SK-N-SH treated with all-trans-retinoic acid at 6 μM for 48 hours (cell line): ENCODE measurements around the gene POU2AF3.

ENCODE experiments used
- ATAC-seq: fragments of 200-7000 bp; cut with Tn5 transposase; 3 replicates; pipeline ENCODE4 v1.9.1; 2020; ENCODE audit warnings: mild to moderate bottlenecking, moderate library complexity
- ARNTL ChIP-seq: fragments of 450-650 bp; formaldehyde crosslinking; IDR thresholded peaks from 2 replicates; pipeline ENCODE4 v1.5.0; 2020; ENCODE audit warnings: low read depth, mild to moderate bottlenecking, moderate library complexity, borderline replicate concordance
- CSRNP3 ChIP-seq: fragments of 250-450 bp; sonication (Bioruptor Pico); IDR thresholded peaks from 2 replicates; pipeline ENCODE4 v1.5.1; 2021; ENCODE audit warnings: mild to moderate bottlenecking, moderate library complexity
- GLIS3 ChIP-seq: fragments of 250-450 bp; sonication (Bioruptor Pico); IDR thresholded peaks from 2 replicates; pipeline ENCODE4 v1.5.0; 2020; ENCODE audit warnings: mild to moderate bottlenecking, moderate library complexity
- PATZ1 ChIP-seq: fragments of 250-450 bp; sonication (Bioruptor Pico); IDR thresholded peaks from 2 replicates; pipeline ENCODE4 v1.8.0; 2020; ENCODE audit warnings: mild to moderate bottlenecking, moderate library complexity, borderline replicate concordance
- TOX ChIP-seq: fragments of 250-450 bp; sonication (Bioruptor Pico); IDR thresholded peaks from 2 replicates; pipeline ENCODE4 v1.8.0; 2021; ENCODE audit warnings: mild to moderate bottlenecking, moderate library complexity, borderline replicate concordance
- TSHZ2 ChIP-seq: fragments of 250-450 bp; sonication (Bioruptor Pico); IDR thresholded peaks from 2 replicates; pipeline ENCODE4 v1.5.0; 2020; ENCODE audit warnings: mild to moderate bottlenecking, moderate library complexity
- ZFP30 ChIP-seq: fragments of 450-650 bp; formaldehyde crosslinking; IDR thresholded peaks from 2 replicates; pipeline ENCODE4 v1.5.0; 2022; ENCODE audit warnings: mild to moderate bottlenecking, moderate library complexity
- ZNF565 ChIP-seq: fragments of 450-650 bp; formaldehyde crosslinking; conservative IDR thresholded peaks from 2 replicates; pipeline ENCODE4 v1.5.0; 2020; ENCODE audit warnings: low read depth, mild to moderate bottlenecking, moderate library complexity

The POU2AF3 gene

GRCh38 chr11:111356660-111357048, 58.3 kb downstream of the POU2AF3 start (continued):
- TF ChIP-seq CSRNP3 (CRISPR knock-in tag) (no peak), ZNF565 (CRISPR knock-in tag) (no peak), GLIS3 (CRISPR knock-in tag) (no peak), PATZ1 (no peak), TOX (no peak), ZFP30 (CRISPR knock-in tag) (no peak), TSHZ2 (CRISPR knock-in tag) (no peak)

- ATAC-seq = no peak
- TF ChIP-seq ARNTL = no peak
Measured at GRCh38 chr11:111357150-111358037, 59.0 kb downstream of the POU2AF3 start.
